ENCODE data around the gene ITGA8.
"Not testable (repeated sequence)": the region's sequence is repeated elsewhere in the genome, so short reads cannot be mapped to it uniquely, and the experiment has no call there.

The ITGA8 gene

DNA sequence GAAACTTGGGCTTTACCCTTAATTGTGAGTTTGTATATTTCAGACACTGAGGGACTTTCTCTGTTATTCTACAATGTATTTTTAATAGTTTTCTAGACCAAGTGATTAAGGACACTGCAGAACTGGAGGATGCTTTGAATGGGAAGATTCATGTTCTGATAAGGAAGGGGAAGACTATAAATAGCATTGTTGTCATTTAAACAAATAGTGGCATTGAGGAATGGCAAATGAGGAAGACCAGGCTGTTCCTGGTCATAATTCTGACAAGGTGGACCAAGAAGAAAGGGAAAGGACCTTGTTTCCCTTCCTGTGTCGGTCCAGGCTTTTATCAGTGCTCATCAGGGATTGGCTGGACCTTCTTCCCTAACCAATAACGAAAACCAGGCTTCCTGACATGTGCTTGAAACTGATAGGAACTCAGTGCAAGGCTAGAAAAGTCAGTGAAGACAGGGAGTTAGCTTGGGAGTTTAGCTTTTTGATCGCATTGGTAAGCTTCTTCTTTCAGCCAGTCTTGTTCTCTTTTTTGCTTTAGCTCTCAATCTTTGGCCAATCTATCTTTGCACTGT, 116.2 kb downstream of the ITGA8 start:
- no peak for DNase-seq

DNA sequence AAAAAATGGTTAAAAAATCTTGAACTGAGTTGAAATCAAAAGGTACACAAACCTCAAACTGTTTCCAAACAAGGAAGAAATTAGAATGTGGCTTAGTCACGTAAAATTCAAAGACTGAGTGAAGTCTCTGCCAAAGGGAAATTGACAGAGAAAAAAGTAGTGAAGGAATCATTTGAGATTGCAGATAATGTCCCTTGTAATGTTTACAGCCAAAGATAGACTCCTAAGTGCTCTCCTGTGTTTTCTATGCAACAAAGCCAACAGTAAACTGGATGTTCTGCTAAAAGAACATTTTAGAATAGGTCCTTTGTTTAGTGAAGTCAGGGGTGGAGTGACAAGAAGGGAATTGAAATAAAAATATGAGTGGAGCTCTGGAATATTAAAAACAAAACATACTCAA, 117.9 kb downstream of the ITGA8 start:
- no peak for DNase-seq

DNA sequence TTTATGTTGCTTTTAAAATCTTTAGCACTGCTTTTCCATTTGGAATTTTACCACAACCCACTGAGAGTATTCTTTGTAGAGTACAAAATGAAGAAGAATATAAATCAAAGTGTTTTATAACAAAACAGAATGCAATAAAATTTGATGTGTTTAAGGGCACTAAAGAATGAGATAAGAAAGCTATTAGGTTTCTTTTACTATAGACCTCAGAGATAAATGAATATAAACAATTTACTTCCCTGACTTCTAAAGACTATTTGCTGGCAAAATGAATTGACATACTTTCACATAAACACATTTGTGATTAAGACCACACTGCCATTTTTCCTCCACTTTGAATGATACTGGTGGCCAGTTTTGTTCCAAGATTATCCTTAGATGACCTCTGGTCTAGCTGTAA, 124.5 kb downstream of the ITGA8 start:
- DNase-seq, result no peak

DNA sequence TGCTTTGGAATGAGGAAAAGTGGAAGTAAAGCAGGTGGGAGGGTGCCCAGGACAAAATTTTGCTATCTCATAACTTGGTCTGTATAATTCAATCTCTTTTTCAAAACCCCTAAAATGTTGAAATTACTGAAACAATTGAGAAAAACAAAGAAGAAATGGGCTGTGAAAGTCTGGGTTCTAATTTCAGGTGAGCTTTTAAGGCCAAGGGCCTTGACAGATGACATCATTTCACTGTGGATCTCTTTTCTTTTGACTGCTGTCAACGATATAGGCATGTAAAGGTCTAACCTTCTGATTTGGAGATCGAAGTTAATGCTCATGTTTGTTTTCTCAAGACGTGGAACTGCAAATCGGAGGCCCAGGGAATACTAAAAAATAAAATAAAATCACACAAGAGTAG, 127.8 kb downstream of the ITGA8 start:
- DNase-seq, result no peak

DNA sequence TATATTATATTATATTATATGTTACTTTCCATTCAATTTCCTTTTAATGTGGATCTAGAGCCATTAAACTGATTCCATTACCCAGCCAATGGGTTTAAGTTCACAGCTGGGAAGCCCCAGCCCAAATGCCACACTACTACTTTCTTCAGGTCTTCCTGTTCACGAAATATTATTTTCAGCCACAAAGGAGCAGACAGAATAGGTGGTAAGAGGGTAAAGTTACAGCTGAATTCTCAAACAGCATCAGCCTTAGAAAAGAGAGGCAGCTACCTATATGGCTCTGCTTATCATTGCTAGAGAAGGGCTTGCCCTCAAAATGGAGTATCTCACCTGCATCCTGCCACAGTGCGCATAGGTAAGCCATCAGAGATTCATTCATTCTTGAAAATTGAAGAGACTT, 128.3 kb downstream of the ITGA8 start:
- DNase-seq, result no peak

DNA sequence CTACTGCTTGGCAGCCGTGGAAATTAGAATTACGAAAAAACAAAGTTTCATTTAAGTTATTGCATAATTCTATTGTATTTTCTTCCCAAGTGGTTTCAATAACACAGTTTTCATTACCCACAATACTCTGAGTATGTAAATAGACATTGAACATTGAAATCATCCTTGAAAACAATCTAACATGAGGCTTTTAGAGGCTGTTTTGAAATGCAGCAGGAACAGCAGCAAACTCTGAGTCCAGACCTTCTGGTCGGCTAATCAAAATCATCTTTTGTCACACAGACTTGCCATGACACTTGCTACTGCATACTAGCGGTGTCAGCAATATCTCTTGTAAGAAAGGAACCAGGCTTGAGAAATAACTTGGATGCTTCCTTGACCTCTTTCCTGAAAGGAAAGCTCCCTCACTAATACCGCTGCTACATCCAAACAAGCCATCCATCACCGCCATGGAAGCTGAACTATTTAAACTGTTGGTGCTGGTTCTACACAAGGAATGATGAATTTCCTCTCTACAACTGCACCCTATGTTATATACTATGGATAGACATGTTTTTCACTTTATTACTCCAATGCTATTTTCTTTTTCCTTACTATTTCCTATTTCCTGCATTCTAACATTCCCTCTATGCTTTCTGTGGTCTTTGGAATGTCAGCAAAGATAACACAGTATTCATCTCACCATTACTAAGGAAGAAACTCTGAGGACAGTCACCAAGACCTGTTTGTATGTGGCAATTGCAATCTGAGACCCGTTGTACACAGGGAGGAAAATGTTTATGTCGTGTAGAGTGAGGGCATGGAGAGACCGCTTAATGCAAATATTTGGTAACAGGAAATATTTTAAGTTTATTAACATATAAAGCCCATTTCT, 130.8 kb downstream of the ITGA8 start:
- DNase-seq, result no peak

DNA sequence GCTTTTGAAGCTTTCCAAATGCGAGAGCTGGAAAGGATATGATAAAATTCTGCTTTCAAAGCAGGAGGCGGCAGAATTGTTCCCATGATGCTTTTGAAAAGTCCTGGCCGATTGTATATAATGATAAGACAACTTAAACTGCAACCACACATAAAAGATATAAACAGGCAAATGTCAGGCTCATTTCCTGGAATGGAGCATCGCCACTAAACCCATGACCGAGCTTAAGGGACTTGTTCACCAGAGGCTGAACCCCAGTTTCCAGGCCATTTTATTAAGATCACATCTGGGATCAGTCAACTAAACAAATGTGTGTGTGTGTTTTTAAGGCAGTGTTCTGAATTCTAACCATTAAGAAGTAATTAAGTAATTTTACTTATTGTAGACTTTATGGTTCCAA, 131.6 kb downstream of the ITGA8 start:
- no peak for DNase-seq

DNA sequence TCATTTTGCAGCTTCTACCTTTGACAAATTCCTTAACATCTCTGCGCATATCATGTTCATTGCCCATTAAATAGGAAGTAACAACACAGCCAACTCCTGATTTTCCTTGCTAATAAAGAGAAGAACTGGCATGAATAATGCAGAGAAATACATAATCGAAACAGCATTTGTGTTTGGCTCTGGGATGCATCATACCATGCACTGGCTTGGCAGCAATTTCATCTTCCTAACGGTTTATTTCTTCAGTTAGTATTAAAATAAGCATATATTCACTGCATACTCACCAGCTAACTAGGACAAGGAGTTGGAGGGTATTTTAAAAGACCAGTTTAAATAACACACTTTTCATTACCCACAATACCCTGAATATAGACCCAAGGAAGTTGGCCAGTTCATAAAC, 132.5 kb downstream of the ITGA8 start:
- DNase-seq, result no peak

DNA sequence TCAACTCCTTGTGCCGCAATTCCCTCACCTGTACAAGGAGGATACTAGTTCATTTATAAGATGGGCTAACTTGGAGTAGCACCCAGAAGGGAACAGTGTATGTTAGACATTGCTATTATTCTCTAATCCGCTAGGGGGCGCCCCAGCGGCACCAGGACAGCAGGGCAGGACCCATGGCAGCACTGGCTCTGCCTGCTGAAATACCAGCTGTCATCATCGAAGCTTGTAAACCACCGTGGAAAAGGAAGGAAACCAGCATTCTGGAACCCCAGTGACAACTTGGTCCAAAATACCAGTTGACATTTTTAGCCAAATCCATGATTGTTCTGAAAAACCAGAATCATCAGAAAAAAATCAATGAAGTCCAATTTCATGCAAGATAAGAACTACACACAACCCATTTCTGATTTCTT, 134.4 kb downstream of the ITGA8 start:
- DNase-seq, result peak; percentile 44

DNA sequence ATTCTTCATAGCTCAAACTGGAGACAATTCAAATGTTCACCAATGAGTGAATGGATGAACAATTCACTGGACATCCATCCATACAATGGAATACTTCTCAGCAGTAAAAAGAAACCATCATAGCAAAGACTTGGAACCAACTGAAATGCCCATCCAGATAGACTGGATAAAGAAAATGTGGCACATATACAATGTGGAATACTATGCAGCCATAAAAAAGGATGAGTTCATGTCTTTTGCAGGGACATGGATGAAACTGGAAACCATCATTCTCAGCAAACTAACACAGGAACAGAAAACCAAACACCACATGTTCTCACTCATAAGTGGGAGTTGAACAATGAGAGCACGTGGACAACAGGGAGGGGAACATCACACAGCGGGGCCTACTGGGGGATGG, 136.8 kb downstream of the ITGA8 start:
- not testable (repeated sequence) for DNase-seq

DNA sequence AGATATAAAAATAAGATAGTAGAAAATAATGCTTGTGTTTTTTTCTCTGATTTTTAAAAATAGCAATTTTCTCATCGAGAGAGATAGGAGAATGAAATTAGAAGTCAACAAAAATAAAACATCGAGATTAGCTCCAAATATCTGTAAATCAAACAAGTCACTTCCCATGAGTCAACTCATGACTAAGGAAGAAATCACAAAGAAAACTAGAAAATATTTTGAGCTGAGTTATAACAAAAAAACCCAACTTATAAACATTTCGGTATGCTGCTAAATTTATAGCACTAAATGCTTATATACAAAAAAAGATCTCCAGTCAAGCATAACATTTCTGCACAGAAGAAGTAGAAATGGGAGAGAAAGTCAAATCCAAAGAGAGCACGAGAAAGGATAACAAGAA, 140.1 kb downstream of the ITGA8 start:
- no peak for DNase-seq

DNA sequence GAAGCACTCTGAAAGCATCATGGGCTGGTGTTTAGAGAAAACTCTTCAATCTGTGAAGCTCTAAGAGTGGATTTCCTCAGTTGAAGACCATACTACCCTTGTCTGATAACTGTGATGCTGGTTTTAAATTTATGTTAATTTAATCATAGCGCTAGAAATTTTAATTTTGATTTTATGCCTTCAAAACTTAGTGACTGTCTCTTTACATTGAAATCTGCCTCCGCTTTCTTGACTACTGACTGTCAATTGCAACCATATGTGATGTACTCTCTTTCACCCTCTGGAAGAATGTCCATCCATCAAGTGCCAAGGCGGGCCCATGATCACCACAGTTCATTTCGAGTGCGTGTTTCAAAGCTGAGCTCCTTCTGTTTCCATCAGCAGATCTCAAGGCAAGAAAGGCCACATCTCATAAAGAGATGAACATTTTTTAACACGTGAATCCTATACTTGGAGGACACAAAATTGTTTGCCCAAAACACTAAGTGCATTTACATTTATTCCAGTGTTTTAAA, 147.1 kb downstream of the ITGA8 start:
- no peak for DNase-seq

DNA sequence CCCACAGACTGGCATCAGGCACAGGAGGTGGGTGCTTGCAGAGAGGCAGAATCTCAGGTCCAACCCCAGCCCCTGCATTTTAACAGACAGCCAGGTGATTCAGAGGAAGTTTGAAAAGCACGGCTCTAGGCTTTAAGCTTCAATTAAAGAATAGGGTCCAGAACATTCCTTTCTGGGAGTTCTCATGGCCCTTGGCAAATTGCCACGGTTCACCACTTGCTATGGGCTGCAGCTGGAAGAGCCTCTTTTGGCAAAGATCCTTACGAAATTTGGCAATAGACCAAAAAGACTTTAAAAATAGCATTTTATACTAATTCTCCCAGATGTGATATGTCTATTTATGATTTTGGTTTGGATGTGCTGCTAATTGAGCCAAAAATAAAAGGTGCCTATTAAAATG, 148.1 kb downstream of the ITGA8 start:
- DNase-seq, result peak; percentile 69

DNA sequence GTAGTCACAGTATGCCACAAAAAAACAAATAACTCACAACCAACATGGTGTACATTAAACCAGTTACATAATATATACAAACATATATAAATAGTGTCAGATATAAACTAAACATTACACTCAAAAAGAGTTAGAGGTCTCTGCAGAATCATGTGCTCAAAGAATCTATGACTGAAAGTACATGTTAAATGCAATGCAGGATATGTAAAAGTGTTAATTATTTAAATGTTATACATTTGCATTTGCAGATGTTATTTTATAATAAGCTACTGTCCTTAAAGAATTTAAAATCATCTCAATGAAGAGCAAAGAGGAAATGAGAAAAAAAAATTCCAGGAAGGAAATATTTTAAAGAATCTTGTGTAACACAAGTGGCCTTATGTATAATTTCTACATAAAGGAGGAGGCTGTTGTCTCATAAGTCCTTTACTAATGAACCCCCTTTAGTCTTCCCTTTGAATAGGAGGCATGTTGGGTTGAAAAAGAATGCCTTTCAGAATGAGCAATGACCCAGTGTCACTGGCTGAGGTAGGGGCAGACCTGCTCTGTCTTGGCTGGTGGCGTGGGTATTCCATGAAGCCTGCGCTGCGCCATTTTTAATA, 148.9 kb downstream of the ITGA8 start:
- no peak for DNase-seq

DNA sequence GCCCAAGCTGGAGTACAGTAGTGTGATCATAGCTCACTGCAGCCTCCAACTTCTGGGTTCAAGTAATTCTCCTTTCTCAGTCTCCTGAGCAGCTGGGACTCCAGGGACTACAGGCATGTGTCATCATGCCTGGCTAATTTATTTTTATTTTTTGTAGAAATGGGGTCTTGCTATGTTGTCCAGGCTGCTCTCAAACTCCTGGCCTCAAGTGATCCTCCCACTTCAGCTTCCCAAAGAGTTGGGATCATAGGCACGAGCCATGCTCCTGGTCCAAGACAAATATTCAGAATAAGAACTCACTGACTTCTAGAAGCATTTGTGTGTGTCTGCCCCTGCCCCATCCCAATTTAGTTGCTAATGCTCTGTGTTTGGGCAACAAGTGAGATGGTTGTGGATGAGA, 151.8 kb downstream of the ITGA8 start:
- DNase-seq, result no peak

DNA sequence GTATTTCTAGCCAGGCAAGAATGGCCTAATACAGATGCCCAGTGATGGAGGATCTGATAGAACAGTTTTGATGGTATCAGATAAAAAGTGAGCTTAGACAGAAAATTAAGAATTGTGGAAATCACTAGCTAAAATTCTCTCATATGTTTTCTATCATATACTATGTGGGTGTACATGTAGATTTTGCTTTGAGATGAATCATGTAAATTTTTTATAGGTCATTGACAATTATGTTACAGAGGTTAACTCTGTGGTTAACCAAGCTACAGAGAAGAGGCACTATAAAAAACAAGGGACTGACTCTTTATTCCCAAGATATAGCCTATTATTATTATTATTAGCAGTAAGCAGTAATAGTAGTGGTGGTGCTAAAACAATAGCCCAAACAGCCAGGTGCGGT, 156.5 kb downstream of the ITGA8 start:
- no peak for DNase-seq

DNA sequence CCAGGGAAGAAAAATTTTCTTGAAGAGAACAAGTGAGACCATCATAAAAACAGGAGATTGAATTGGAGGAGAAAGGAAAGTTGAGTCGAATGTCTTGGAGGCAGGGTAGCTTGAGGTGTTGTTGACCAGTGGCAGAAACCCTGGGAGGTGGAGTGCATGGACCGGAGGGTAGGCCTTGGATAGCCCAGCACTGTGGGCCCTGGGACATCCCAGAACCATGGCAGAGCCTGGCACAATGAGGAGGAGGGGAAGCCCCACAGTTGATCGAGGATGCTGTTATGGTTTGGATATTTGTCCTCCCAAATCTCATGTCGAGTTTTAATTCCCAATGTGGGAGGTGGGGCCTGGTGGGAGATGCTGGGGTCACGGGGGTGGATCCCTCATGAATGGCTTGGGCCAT, 157.1 kb downstream of the ITGA8 start:
- DNase-seq, result no peak

DNA sequence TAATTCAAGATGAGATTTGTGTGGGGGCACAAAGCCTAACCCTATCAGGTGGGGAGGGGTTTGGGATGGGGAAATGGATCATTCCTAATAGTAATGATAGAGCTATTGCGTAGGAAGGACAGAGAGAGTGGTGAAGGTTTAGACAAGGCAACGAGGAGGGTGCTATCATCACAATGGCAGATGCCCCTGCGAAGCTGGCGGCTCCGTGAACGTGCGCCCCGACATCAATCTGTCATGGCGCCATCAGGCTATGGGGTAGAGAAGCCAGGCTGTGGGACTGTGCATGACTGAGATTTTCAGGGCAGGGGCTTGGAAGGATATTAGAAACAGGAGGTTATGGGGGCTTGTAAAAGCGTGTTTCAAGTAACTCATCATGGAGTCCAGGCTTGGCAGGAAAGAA, 157.6 kb downstream of the ITGA8 start:
- no peak for DNase-seq

DNA sequence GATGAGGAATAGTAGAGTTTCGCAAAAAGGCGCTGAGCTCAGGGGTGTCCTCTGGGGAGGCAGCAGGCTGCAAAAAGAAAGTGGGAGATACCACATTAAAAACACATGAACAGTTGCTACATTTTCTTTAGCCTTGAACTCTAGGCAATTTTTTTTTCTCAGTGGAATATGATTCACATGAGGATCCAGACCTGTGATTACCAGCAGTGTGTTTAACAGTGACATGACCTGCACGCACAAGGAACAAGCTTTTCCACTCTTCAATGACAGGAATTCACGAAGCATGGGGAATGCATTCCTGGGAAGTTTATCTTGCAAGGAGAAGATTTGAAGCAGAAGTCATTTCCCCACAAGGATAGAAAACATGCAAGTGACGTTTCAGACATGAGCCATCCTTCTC, 161.6 kb downstream of the ITGA8 start:
- no peak for DNase-seq

DNA sequence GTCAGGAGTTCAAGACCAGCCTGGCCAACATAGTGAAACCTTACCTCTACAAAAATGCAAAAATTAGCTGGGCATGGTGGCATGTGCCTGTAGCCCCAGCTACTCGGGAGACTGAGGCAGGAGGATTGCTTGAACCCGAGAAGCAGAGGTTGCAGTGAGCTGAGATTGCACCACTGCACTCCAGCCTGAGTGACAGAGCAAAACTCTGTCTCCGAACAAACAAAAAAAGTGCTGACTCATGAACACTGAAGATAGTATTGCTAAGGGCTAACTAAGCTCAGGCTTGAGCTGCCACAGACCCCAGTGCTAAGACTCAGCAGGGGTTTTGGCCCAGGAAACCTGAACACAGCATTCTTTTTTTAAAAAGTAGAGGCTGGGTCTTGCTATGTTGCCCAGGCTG, 162.6 kb downstream of the ITGA8 start:
- not testable (repeated sequence) for DNase-seq

DNA sequence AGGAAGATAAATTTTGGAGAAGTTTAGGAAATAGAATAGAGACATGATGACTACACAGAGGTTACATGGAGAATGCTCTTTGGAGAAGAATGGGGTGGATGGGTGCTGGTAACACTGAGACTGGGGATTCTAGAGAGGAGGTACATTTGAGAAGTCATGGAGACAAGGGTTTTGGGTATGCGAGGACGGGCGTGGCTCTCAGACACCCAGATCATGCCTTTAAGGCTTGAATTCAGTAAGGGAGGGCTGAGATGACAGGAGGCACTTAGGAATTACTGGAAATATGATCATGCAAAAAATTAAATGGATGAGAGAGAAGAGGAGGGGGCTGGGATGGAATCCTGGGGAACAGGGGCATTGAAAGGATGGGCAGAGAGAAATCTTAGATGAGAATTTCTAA, 168.8 kb downstream of the ITGA8 start:
- no peak for DNase-seq

DNA sequence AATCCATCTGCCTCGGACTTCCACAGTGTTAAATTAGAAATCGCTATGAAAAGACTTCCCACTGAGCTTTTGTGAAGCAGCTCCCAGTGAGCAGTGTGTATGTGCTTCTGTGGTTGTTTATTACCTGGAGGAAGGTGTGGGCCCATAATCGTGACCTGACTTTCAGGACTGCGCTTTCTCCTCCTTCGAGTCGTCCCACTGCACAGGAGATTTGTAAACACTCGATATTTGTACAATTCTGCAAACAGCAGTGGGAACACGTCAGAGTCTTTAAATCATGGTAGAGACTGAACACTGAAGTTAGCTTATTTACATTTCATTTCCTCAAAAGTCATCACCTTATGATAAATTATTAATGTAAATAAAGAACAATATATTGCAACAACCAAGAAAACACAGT, 171.4 kb downstream of the ITGA8 start:
- DNase-seq, result no peak

DNA sequence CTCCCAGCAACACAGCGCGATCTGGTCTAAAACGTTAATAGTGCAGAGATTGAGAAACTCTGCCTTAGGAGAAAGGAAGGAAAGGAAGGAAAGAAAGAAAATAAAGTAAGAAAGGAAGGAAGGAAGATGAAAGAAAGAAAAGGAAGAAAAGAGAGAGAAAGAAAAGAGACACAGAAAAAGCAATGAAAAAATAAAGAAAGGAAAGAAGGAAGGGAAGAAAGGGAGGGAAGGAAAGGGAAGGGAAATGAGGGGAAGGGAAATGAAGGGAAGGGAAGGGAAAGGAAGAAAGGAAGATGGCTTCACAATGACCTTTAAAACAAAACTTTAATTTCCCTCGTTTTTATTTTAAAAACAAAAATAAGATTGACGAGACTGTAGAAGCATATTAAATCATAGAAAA, 173.1 kb downstream of the ITGA8 start:
- DNase-seq, result no peak

DNA sequence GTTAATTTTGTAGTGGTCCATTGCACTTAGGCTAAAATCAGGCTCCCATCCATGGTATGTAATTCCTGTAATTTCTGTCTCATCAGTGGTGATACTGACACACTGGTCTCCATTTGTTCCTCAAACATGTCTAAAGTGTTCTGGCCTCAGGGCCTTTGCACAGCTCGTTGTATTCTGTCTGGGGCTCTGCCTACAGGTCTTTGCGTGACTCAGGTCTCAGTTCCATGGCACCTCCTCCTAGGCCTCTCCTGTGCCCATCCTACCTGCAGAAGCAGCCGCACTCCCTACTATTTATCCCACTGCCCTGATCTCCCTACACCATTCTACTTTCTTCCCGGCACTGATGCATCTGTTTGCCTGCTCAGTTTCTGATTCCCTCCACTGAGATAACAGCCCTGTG, 173.8 kb downstream of the ITGA8 start:
- DNase-seq, result no peak

Measured in NCI-H1105 treated with DMSO at 0.1 percent for 48 hours (cell line).